Transverse colon (tissue), 4 donors: ENCODE results near the gene POLR3GL.

Source experiments
- EP300 ChIP-seq: sonication (generic); formaldehyde crosslinking; IDR thresholded peaks from one replicate; pipeline ENCODE4 v1.6.1; 2017; ENCODE audit warnings: antibody characterized with exemption, low read depth
- POLR2A ChIP-seq: fragments of 450-650 bp; IDR thresholded peaks from one replicate; pipeline ENCODE4 v1.6.1; 2016; ENCODE audit warnings: antibody characterized with exemption, mild to moderate bottlenecking, moderate library complexity
- POLR2AphosphoS5 ChIP-seq, 3 donors: sonication (generic); formaldehyde crosslinking; IDR thresholded peaks; one replicate each; pipeline ENCODE4 v1.6.1; 2016; ENCODE audit warnings: antibody characterized with exemption in 3 of 3
- TF ChIP-seq, protein P1 (sequence below), 5 experiments: fragments of 200-600 bp in 3 of 5; fragments of 450-650 bp in 2 of 5; sonication (generic) in 3 of 5; IDR thresholded peaks; 1 replicate in 2 of 5; 2 replicates in 3 of 5; pipeline ENCODE4 v1.5.1; 2016 to 2017; ENCODE audit warnings: antibody characterized with exemption in 5 of 5, inconsistent platforms in 3 of 5, mild to moderate bottlenecking in 2 of 5, moderate library complexity in 1 of 5

- TF ChIP-seq, protein P1, sequence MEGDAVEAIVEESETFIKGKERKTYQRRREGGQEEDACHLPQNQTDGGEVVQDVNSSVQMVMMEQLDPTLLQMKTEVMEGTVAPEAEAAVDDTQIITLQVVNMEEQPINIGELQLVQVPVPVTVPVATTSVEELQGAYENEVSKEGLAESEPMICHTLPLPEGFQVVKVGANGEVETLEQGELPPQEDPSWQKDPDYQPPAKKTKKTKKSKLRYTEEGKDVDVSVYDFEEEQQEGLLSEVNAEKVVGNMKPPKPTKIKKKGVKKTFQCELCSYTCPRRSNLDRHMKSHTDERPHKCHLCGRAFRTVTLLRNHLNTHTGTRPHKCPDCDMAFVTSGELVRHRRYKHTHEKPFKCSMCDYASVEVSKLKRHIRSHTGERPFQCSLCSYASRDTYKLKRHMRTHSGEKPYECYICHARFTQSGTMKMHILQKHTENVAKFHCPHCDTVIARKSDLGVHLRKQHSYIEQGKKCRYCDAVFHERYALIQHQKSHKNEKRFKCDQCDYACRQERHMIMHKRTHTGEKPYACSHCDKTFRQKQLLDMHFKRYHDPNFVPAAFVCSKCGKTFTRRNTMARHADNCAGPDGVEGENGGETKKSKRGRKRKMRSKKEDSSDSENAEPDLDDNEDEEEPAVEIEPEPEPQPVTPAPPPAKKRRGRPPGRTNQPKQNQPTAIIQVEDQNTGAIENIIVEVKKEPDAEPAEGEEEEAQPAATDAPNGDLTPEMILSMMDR (IDR thresholded peaks at IDR 0.05), result no peak
- TF ChIP-seq EP300, result no peak
- TF ChIP-seq POLR2AphosphoS5 (IDR thresholded peaks at IDR 0.05), result peak in 2 of 3 donors; percentile 49 to 67
- TF ChIP-seq POLR2A, result peak; percentile 20
Measured at GRCh38 chr1:145985502-145986439, 21.3 kb downstream of the POLR3GL start.
